HG03135 (cell line): ENCODE measurements around the gene NLRP10.

ENCODE experiments used
- ATAC-seq: cut with Tn5 transposase; IDR thresholded peaks from one replicate; pipeline ENCODE4 v1.9.1; 2021; ENCODE audit warnings: mild to moderate bottlenecking, moderate library complexity; ENCODE audit not compliant: unreplicated experiment

Gene NLRP10, protein sequence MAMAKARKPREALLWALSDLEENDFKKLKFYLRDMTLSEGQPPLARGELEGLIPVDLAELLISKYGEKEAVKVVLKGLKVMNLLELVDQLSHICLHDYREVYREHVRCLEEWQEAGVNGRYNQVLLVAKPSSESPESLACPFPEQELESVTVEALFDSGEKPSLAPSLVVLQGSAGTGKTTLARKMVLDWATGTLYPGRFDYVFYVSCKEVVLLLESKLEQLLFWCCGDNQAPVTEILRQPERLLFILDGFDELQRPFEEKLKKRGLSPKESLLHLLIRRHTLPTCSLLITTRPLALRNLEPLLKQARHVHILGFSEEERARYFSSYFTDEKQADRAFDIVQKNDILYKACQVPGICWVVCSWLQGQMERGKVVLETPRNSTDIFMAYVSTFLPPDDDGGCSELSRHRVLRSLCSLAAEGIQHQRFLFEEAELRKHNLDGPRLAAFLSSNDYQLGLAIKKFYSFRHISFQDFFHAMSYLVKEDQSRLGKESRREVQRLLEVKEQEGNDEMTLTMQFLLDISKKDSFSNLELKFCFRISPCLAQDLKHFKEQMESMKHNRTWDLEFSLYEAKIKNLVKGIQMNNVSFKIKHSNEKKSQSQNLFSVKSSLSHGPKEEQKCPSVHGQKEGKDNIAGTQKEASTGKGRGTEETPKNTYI

DNA sequence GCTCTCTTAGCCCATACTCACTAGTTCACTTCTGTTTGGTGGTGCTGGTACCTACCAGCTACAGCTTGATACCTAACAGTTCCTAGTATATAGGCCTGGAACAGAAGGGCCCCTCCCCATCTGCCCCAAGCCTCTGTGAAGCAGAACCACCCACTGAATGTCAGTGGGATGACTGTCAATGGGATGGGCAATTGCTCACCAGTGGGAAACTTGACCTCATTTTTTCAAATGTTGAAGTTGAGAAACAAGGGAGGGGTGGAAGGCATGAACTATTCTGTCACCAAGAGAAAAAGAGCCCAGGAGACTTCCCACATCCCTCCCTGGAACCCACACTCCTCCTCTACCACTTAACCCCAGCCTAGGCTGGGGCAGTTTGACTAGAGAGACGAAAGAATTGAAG is at the start of gene NLRP10:
TSS of gene NLRP10 (minus strand) at position 62 of the 400 bp plus-strand sequence. CDS start 1,952 bp downstream, outside the sequence.
- no peak for ATAC-seq

DNA sequence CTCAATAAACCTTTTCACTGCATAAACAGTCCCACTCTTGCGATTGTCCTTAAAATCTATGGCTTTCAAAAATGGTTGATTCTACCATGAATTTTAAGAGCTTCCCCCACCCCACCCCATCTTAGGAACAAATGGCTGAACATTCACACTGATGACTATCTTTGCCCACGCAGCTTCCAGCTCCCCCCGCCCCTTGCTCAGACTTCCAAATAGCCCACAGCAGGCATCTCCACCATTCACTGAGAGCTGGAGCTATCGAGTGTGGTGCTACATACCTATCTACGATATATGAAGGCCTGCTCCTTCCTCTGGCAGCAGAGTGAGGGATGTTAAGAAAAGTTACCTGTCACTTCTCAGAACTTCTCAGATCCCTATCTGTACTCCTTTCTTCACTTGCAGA is 48.6 kb upstream of the NLRP10 start:
- no peak for ATAC-seq

DNA sequence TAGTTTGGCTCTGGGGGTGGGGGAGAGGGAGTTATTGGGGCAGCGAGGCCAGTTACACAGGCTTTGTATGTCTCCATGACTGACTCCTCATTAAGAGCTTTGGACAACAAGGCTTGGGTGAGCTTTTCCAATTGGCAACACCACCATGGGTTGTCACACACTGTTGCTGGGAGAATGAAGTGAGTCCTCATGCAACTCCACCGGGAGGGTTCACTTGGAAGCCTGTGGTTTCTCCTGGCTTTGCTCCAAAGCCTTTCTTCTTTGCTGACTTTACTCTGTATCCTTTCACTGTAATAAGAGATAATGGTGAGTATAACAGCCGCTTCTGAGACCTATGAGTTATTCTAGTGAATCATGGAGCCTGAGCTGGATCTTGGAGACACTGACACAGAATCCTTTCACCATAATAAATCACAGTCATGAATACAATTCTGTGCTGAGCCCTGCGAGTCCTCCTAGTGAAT is 46.8 kb upstream of the NLRP10 start:
- ATAC-seq: no peak

DNA sequence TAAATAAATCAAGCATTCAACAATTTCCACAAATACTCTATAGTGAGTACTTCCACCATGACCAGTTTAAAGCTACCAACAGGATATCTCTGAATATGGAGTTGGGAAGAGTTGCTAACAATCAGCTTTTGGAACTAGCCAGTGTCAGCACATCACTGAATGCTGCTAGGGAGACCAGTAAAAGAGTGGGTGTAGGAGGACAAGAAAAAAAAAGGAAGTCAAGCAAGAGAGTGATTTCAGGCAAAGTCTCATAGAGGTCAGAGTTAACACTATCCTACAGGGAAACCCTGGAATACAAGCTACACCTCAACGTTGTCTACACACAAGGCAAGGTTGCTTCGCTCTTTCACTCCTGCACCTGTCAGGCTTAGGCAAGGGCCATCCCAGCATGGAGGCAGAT is 46.1 kb upstream of the NLRP10 start:
- no peak for ATAC-seq

DNA sequence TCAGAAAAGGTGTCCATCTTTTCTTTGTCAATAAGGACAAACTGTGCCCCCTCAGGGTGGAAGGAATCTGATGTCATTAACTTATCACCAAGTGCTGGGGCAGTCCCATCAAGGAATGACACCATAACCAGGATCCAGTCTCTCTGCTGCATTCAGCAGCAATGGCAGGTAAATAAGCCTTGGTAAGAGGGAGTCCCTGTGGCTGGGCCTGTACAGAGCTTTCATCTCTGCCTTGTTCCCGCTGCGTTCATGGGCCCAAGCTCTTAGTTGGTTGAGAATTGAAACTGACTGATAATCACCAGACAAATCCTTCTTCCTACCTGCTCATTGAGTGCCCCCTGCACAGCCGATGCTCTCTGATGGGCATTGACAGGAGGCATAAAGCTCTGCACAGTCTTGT is 44.6 kb upstream of the NLRP10 start:
- no peak for ATAC-seq

DNA sequence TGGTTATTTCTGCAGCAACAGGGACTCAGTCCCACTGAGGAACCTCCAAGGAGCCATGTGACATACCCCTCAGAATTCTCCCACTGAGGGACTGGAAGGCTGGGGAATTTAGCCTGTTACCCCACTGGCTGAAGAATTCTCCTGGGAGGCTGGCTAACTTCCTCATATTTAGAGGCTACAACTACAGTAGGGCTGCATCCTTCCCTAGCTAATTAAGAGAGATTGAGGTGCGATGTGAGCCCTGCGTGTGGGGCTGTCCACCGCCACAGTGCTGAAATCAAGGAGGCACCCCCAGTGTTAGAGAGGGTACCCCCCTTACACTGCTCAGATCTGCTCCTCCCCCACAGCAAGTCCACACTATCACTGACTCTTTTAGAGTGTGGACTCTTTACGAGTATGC is 43.0 kb upstream of the NLRP10 start:
- no peak for ATAC-seq

DNA sequence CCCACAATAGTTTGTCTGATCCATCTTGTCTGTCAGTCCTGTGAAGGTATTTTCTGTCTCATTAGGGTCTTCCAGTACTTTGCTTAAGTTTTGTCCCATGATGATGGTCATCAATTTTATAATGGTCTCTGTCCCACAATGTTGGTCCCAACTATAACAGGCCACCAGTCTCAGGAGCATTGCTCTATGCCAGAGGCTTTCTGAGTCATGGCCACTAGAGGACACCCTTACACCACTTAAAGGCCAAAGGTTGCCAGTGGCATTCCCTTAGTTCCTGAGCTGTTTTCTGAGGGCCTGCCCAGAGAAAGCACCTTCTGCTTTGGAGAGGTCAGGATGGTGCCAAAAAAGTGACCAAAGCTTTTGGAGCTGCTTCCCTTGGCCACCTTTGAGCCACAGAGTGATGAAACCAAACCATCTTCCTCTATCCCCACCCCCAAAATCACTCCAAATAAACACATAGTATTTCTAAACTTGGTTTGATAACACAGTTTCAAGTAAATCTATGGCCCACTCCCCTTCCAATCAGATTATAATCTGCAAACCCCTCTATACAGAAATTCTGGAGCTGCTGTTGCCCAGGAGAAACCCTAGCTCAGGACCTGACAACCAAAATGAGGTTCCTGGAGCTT is 41.2 kb upstream of the NLRP10 start:
- peak; percentile 61 for ATAC-seq

DNA sequence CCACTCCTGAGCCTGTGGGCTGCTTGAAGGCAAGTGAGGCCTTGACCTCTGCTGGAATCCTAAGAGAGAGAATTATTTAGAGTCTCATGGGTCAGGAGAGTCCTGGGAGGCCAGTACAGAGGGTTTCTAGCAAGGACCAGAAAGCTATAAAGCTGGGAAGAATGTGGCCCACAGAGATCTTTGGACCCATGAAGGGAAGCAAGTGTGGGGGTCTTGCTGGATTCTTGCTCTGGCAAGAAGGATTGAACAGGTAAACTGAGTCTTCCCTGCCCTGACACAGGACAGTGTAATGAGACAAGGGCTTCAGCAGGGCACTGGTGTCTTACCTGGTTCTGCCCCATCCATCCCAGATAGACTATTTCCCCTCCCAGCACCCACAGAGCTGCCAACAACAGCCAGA is 40.3 kb upstream of the NLRP10 start:
- ATAC-seq: no peak

DNA sequence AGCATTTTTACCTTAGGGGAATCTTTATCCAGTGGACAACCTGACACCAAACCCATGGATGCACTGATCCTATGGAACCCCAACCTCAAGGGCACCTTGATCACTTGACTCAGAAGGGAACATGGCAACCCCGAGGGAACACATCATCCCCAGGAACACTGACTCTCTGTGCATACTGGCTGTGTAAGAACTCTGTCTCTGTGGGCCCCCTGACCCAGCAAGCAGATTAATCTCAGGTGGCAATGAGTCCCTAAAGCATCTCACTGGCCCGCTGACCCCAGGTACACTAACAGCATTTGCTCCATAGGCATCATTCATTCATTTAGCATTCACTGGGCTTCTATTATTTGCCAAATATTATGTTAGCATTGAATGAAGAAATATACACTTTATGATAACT is 38.8 kb upstream of the NLRP10 start:
- no peak for ATAC-seq

DNA sequence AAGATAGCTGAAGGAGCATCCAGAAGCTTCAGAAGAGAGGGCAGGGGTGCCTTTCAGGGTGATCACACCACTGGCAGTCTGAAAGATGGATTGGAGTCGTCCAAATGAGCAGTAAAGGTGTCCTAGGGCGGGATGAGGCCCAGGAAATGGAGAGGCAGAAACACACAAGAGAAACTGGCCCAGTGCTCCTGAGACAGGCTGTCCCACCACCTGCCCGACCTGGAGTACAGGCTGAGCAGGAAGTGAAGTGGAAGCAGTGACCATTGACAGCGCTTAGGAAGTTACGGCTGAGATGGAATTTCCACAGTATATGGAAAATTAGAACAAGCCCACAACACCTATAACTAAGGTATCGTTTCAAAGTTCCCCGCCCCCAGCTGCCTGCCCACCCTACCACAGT is 37.9 kb upstream of the NLRP10 start:
- no peak for ATAC-seq

DNA sequence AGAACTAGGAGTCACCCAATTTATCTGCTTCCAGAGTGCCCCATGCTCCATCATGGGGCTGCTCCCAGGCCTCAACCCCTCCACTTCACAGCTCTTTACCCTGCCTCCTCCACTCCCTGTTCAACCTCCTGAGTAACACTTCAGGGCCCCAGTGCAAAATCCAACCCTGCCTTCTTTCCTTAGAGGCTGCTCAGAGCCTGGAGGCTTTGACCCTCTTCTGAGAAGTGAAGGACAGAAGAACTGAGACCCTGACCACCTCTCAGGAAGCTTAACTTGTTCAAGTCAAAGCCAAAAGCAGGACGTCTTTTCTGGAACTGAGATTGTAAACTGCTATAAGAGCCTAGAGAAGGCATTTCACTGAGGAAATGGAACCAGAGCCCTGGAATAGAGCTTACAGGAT is 37.4 kb upstream of the NLRP10 start:
- no peak for ATAC-seq

DNA sequence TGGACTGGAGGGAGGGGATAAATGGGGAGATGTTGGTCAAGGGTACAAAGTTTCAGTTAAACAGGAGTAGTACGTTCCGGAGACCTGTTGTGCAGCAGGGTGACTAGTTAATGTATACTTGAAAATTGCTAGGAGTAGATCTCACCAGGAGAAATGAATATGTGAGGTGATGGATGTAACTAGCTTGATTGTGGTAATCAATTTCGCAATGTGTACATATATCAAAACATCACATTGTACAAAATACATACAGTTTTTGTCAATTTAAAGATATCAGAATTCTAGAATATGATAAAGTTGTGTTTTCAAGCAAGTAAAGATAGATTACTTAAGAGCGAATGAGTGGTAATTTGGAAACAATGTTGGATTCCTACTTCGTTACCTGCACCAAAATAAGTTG is 35.1 kb upstream of the NLRP10 start:
- ATAC-seq: no peak

DNA sequence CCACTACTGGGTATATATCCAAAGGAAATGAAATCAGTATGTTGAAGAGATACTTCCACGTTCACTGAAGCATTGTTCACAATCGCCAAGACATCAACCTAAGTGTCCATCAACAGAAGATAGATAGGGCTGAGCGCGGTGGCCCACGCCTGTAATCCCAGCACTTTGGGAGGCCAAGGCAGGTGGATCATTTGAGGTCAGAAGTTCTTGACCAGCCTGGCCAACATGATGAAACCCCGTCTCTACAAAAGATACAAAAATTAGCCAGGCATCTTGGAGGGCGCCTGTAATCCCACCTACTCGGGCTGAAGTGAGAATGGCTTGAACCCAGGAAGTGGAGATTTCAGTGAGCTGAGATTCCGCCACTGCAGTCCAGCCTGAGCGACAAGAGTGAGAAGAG is 34.5 kb upstream of the NLRP10 start:
- no peak for ATAC-seq

DNA sequence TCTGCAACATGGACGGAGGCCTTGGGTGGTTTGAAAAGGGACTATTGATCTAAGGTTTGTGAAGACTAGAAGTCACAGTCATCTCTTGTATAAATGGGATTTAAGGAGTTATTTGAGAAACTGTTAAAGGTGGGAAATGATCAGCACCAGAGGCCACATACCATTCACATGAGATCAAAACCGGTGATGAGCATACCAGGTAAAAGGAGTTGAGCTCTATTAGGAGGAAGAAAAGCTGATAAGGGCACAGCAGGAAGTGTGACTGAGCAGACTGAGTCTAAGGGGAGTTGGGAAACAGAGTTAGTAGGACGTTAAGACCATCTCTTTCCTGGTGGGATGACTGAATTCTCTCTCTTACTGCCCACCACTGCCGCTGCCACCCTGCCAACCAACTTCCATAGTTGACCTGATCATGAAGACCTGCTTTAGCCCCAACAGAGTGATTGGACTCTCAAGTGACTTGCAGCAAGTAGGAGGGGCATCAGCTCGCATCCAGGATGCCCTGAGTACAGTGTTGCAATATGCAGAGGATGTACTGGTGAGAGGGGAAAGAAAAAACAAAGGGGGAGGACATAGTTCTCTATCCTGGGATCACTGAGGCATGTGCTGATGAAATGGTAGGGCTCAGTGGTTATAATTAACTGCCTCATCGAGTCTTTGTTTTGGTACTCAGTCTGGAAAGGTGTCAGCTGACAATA is 29.5 kb upstream of the NLRP10 start:
- ATAC-seq: no peak

DNA sequence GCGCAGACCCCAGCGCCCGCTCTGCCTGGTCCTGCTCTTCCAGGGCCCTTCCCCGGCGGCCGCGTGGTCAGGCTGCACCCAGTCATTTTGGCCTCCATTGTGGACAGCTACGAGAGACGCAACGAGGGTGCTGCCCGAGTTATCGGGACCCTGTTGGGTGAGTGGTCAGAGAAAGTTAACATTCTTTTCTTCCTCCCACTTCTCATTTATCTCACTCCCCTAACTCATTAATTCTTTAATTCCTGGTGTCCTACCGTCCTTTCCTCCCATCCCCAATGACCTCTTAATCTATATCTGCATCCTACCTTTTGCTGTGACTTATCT is 22.3 kb upstream of the NLRP10 start:
- peak; percentile 8 for ATAC-seq

DNA sequence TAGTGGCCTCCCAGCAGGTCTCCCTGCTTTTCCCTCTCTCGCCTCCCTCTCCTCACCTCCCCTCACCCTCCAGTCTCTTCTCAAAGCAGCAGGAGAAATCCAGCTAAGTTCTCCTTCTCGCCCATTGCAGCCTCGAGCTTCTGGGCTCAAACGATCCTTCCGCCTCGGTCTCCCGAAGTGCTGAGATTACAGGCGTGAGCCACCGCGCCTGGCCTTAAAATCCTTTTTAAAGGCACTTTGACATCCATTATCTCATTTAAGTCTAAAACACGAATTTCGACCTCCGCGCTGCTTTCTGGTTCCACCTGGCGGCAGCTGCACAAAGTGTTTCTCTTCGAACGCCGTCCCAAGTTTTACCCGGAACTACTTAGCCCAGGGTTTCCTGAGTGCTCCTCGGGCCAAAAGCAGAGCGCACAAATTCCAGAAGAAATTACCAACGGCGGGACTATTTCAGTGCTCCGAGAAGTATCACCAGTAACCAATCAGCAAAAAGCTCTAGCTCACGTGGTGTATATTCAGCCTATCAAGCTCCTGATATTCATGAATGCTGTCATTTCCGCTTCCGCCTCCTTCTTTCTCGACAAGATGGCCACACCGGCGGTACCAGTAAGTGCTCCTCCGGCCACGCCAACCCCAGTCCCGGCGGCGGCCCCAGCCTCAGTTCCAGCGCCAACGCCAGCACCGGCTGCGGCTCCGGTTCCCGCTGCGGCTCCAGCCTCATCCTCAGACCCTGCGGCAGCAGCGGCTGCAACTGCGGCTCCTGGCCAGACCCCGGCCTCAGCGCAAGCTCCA is 21.7 kb upstream of the NLRP10 start, which contains the start of gene EIF3F:
TSS of gene EIF3F (plus strand) at position 570 of the 792 bp plus-strand sequence. CDS start at position 586, 16 bp downstream.
- peak; percentile 94 for ATAC-seq

DNA sequence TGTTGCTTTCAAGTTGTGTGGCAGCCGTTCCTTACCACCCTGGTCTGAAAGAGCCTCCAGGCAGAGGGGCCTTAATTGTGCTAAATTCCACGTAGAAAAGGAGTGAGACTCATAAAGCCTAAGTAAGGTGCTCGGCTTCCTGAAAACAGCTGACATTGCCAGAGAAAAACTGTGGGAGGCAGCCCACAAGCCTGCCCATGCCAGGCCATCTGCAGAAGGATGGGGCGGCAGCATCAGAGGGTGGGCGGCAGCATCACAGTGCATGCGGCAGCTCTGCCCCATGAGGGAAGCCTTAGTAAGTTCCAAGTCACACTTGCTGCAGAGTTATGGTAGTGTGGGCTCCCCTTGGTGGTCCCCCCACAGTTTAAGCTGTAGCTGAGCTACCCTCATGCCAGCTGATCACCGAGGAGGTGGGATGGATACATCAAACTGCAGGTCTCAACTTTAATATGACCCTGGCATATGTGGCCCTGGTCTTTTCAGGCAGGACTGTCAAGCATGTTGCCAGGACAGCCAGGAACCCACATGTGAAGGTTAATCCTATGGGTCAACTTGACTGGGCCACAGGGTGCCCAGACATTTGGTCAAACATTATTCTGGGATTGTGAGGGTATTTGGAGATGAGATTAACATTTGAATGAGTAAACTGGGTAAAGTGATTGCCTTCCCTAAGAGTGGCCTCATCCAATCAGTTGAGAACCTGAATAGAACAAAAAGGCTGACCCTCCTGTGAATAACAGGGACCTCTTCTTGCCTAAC is 18.8 kb upstream of the NLRP10 start:
- ATAC-seq: no peak

DNA sequence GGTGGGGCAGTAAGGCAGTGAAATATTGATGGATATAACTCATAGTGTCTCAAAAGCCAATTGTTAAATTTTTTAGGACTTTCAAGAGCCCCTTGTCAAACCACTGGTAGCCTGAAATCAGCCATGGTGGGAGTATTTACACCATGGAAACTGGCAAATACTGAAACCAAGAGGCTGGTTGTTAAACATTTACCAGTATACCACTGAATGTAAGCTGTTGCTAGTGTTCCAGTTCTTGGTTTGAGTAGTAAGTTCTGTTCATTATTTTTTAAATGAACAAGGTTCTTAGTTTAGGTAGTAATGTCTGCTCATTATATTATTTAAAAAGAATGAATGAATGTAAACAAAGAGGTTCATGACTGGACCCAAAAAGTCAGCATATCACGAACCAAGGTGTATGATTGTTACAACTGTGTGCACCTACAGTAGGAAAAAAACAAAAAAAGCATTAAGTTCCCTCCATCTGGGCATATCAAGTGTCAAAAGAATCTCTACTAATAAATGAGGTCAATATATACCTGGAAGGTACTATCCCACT is 17.4 kb upstream of the NLRP10 start:
- peak; percentile 44 for ATAC-seq

DNA sequence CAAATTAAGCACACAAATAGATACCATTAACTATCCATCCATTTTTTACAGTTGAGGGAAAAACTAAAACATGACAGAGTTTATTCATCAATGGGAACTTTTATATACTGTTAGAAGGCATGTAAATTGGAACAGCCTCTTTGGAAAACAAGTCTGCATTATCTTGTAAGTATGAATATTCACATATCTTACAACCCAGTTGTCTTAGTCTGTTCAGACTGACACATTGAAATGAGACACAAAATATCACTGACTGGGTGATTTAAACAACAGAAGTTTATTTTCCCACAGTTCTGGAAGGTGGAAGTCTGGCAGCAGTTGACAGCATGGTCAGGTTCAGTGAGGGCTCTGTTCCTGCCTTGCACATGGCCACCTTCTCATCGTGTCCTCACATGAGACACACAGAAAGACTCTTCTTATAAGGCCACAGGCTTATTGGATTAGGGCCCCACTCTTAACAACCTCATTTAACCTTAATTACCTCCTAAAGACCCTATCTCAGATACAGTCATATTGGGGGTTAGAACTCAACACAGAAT is 16.4 kb upstream of the NLRP10 start:
- no peak for ATAC-seq
